ENCODE results near the gene SLC6A6. TPM values are rescaled to one million over a fixed set of nuclear protein-coding genes. Genes with fewer than 3 reads are reported as not detected.

The SLC6A6 gene
- total RNA-seq, 6 experiments from 2014 or later = 22.5 to 33.0 (median 28.6) TPM

DNA sequence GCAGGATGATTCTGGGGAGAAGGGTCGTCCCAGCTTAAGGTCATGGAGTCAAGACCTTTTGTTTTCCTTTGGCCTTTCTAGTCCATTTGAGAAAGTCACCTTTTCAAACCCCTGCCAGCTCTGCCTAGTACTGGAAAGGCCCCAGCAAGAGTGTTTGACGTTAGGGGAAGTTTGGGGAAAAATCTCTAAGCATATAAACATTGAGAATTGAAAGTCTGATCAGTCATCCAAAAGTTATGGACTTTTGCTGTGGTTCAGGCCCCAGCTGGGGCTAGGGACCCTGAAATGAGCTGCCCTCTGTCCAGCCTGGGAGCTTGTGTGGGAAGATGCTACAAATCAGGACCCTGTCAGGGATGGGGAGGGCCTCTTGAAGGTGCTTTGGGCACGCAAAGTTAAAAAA, 21.6 kb downstream of the SLC6A6 start:
- no peak for DNase-seq
- H3K27me3 Mint-ChIP-seq (ENCODE audit: insufficient read depth) = no peaks in the 10 kb centered on the region
- peaks cover 18% of the 10 kb centered on the region for H3K36me3 Mint-ChIP-seq (ENCODE audit: low read depth)
- no peak overlapping the region for H3K4me3 Mint-ChIP-seq
- TF ChIP-seq, protein P1, sequence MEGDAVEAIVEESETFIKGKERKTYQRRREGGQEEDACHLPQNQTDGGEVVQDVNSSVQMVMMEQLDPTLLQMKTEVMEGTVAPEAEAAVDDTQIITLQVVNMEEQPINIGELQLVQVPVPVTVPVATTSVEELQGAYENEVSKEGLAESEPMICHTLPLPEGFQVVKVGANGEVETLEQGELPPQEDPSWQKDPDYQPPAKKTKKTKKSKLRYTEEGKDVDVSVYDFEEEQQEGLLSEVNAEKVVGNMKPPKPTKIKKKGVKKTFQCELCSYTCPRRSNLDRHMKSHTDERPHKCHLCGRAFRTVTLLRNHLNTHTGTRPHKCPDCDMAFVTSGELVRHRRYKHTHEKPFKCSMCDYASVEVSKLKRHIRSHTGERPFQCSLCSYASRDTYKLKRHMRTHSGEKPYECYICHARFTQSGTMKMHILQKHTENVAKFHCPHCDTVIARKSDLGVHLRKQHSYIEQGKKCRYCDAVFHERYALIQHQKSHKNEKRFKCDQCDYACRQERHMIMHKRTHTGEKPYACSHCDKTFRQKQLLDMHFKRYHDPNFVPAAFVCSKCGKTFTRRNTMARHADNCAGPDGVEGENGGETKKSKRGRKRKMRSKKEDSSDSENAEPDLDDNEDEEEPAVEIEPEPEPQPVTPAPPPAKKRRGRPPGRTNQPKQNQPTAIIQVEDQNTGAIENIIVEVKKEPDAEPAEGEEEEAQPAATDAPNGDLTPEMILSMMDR (IDR thresholded peaks at IDR 0.05) = no peak
- H3K4me1 Mint-ChIP-seq (ENCODE audit: low read depth) = peaks cover 43% of the 10 kb centered on the region
- no peaks in the 10 kb centered on the region for H3K9me3 Mint-ChIP-seq
- H3K27ac Mint-ChIP-seq = peak overlapping the region; percentile 61

DNA sequence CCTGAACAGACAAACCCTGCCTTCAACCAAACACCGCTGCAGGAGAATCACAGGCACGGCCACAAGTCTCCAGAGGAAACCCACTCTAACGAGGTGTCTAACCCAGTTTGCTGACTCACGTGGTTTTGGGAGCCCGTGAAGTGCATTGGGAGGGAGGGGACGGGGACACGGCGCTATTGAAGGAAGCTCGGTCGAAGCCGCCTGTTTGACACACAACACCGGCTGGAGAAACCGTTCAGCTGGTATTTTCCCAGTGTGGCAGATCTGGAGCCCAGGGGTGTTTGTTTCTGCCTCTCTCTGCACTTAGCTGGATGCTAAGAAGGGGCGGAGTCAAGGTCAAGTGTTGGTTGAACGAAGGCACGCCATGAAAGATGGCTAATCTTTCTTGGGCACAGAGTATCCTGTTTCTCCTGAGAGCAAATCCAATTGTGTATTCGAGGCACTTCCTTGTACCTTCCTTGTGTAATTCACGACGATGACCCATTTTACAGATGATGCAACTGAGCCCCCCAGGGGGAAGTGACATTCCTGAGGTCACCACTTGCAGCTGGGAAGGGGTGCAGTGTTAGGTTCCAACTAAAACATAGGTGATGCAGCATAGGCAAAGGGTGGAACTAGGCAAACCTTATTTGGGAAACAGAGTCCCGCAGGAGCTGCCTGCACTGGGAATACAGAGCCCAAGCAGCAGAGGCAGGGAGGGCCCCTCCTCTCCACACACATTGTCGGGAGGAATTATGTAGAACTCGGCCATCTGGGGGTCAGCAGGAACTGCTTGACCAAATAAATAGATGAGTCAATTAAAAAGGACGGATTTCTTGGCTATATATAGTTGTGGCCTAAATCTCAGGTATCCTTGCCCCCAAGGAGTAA, 22.5 kb downstream of the SLC6A6 start:
- DNase-seq = no peak
- Mint-ChIP-seq H3K36me3 (ENCODE audit: low read depth) (peaks cover 18% of the 10 kb centered on the region), H3K4me3 (0 out of 2 replicates have a peak overlapping the region, but pooled peaks have one; percentile 41), H3K27ac (peak overlapping the region; percentile 61), H3K27me3 (ENCODE audit: insufficient read depth) (peaks cover under 1% of the 10 kb centered on the region), H3K9me3 (no peaks in the 10 kb centered on the region), H3K4me1 (ENCODE audit: low read depth) (peaks cover 43% of the 10 kb centered on the region)
- TF ChIP-seq, protein P1 (IDR thresholded peaks at IDR 0.05) = no peak

DNA sequence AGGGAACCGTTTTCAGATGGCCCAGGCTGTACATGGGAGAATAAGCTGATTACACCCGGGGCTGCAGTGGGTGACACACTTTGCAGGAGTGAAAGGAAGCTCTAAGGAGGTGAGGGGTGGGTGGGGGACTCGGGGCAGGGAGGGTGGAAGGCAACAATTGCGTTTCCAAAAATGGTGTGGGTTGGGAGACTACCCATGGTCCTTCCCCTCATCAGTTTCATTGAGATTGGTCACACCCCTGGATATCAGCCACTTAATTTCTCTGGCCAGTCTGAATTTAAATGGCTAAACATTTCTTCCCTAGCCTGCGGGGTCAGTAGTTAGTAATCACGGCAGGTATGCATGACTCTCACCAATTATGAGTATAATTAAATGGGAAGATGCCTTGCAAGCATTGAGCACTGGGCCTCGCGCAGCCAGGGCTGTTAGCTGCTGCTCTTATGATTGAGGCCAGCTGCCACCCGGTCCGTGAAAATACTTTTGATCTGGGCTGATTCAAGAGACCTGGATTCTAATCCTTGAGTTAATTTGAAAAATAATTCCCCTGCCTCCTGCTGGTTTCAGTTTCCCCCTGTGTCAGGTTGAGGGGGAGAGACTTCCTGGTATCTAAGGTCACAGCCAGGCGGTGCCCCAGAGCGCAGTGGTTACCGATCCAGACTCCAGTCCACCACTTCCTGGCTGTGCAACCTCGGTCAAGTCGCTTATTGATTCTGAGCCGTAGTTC, 23.3 kb downstream of the SLC6A6 start:
- 0 out of 2 replicates have a peak overlapping the region, but pooled peaks have one; percentile 41 for H3K4me3 Mint-ChIP-seq

DNA sequence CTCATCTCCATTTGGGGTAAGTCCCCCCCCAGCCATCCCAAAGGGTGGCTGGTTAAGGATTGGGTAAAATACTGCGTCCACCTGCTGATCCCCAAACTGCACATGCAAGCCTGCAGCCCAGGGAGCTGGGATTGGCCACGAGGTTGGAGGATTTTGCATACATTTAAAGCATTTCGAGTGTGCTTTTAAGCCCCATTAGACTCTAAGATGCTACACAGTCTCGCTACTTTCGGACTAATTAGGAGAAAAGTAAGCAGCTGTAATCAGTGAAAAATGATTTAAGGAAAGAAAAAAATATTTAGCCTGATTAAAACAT, 23.9 kb downstream of the SLC6A6 start:
- peaks cover 45% of the 10 kb centered on the region for H3K4me1 Mint-ChIP-seq (ENCODE audit: low read depth)
- H3K27ac Mint-ChIP-seq = no peak overlapping the region

More for the DNA sequence above, 23.3 kb downstream of the SLC6A6 start:
- peaks cover 2% of the 10 kb centered on the region for H3K27me3 Mint-ChIP-seq (ENCODE audit: insufficient read depth)
- TF ChIP-seq, protein P1 (IDR thresholded peaks at IDR 0.05) = no peak
- peaks cover 42% of the 10 kb centered on the region for H3K4me1 Mint-ChIP-seq (ENCODE audit: low read depth)
- peaks cover 15% of the 10 kb centered on the region for H3K36me3 Mint-ChIP-seq (ENCODE audit: low read depth)
- no peaks in the 10 kb centered on the region for H3K9me3 Mint-ChIP-seq
- H3K27ac Mint-ChIP-seq = peak overlapping the region; percentile 48; the same call in 1 of the 2 replicates
- DNase-seq = no peak

More for the DNA sequence above, 23.9 kb downstream of the SLC6A6 start:
- H3K4me3 Mint-ChIP-seq = no peak overlapping the region
- H3K36me3 Mint-ChIP-seq (ENCODE audit: low read depth) = 0 out of 2 replicates have a peak, but pooled peaks cover 10% of the 10 kb centered on the region
- no peak for DNase-seq
- no peaks in the 10 kb centered on the region for H3K9me3 Mint-ChIP-seq
- TF ChIP-seq, protein P1 (IDR thresholded peaks at IDR 0.05) = no peak
- peaks cover 5% of the 10 kb centered on the region for H3K27me3 Mint-ChIP-seq (ENCODE audit: insufficient read depth)

Data from HFFc6 (cell line).